Stimulated activated effector memory CD8-positive, alpha-beta T cell treated with anti-CD3 and anti-CD28 coated beads, Interleukin-12 subunit alpha, Interleukin-12 subunit beta, amount 100 ng/mL, for 72 hours (primary cell): ENCODE data around the gene PRR18.
A peak's percentile ranks its signal among the peaks of the same experiment; 100 is the strongest.

Experiments
- ATAC-seq: fragments of 150-1000 bp; cut with Tn5 transposase; 2 replicates; pipeline ENCODE4 v1.10.0; 2021
- DNase-seq, 2 donors: peaks; one replicate each; pipeline ENCODE4 v3.0.0; 2021 to 2022; ENCODE audit warnings: low spot score in 2 of 2
- H3K27ac Mint-ChIP-seq: one replicate; pipeline ENCODE4 v1.8.0; 2022; ENCODE audit warnings: mild to moderate bottlenecking, mixed read lengths
- H3K36me3 Mint-ChIP-seq: one replicate; pipeline ENCODE4 v1.8.0; 2022; ENCODE audit warnings: mild to moderate bottlenecking, mixed read lengths
- H3K4me1 Mint-ChIP-seq: one replicate; pipeline ENCODE4 v1.8.0; 2022; ENCODE audit warnings: mixed read lengths
- H3K4me3 Mint-ChIP-seq: one replicate; pipeline ENCODE4 v1.8.0; 2022; ENCODE audit warnings: mild to moderate bottlenecking, mixed read lengths
- H3K9me3 Mint-ChIP-seq: one replicate; pipeline ENCODE4 v1.8.0; 2022; ENCODE audit warnings: mixed read lengths

Gene PRR18

GRCh38 chr6:166301611-166302529 is 6.3 kb downstream of the PRR18 start:
- Mint-ChIP-seq H3K9me3 (no peaks in the 10 kb centered on the region), H3K4me3 (no peak overlapping the region), H3K4me1 (no peaks in the 10 kb centered on the region), H3K36me3 (no peaks in the 10 kb centered on the region), H3K27ac (no peak overlapping the region)
- ATAC-seq (no peak), DNase-seq (no peak)

GRCh38 chr6:166300357-166300987 is 7.7 kb downstream of the PRR18 start:
- DNase-seq (no peak), ATAC-seq (no peak)

GRCh38 chr6:166297606-166298005 is 10.6 kb downstream of the PRR18 start:
- no peak overlapping the region for H3K27ac Mint-ChIP-seq
- no peaks in the 10 kb centered on the region for H3K36me3 Mint-ChIP-seq
- ATAC-seq (no peak), DNase-seq (no peak)
- no peaks in the 10 kb centered on the region for H3K9me3 Mint-ChIP-seq
- H3K4me1 Mint-ChIP-seq, result no peaks in the 10 kb centered on the region
- no peak overlapping the region for H3K4me3 Mint-ChIP-seq

More at GRCh38 chr6:166300357-166300987, 7.7 kb downstream of the PRR18 start:
- Mint-ChIP-seq H3K4me3 (no peak overlapping the region), H3K9me3 (no peaks in the 10 kb centered on the region), H3K27ac (no peak overlapping the region), H3K4me1 (no peaks in the 10 kb centered on the region), H3K36me3 (no peaks in the 10 kb centered on the region)

GRCh38 chr6:166296035-166296883 is 11.9 kb downstream of the PRR18 start:
- H3K4me3 Mint-ChIP-seq, result no peak overlapping the region
- no peaks in the 10 kb centered on the region for H3K9me3 Mint-ChIP-seq
- no peak for DNase-seq
- no peaks in the 10 kb centered on the region for H3K4me1 Mint-ChIP-seq
- H3K36me3 Mint-ChIP-seq, result no peaks in the 10 kb centered on the region
- no peak overlapping the region for H3K27ac Mint-ChIP-seq
- no peak for ATAC-seq

- no peak overlapping the region for H3K4me3 Mint-ChIP-seq
- H3K36me3 Mint-ChIP-seq, result no peaks in the 10 kb centered on the region
- H3K27ac Mint-ChIP-seq, result no peak overlapping the region
- no peak for ATAC-seq
- no peaks in the 10 kb centered on the region for H3K4me1 Mint-ChIP-seq
- H3K9me3 Mint-ChIP-seq, result no peaks in the 10 kb centered on the region
- no peak for DNase-seq
Measured at GRCh38 chr6:166293731-166294584, 14.2 kb downstream of the PRR18 start.

- H3K27ac Mint-ChIP-seq, result no peak overlapping the region
- DNase-seq, result no peak
- no peak overlapping the region for H3K4me3 Mint-ChIP-seq
- H3K4me1 Mint-ChIP-seq, result no peaks in the 10 kb centered on the region
- ATAC-seq, result peak; percentile 84
- no peaks in the 10 kb centered on the region for H3K9me3 Mint-ChIP-seq
- H3K36me3 Mint-ChIP-seq, result no peaks in the 10 kb centered on the region
Measured at GRCh38 chr6:166289207-166290060, 18.8 kb downstream of the PRR18 start.

GRCh38 chr6:166286839-166287271 is 21.3 kb downstream of the PRR18 start:
- DNase-seq (no peak), ATAC-seq (no peak)
- H3K4me3 Mint-ChIP-seq, result no peak overlapping the region
- no peak overlapping the region for H3K27ac Mint-ChIP-seq
- no peaks in the 10 kb centered on the region for H3K36me3 Mint-ChIP-seq
- no peaks in the 10 kb centered on the region for H3K9me3 Mint-ChIP-seq
- H3K4me1 Mint-ChIP-seq, result no peaks in the 10 kb centered on the region

GRCh38 chr6:166285233-166285632 is 23.0 kb downstream of the PRR18 start:
- no peak for ATAC-seq
- Mint-ChIP-seq H3K9me3 (no peaks in the 10 kb centered on the region), H3K27ac (no peak overlapping the region), H3K4me3 (no peak overlapping the region), H3K4me1 (no peaks in the 10 kb centered on the region), H3K36me3 (no peaks in the 10 kb centered on the region)
- DNase-seq, result no peak

DNA sequence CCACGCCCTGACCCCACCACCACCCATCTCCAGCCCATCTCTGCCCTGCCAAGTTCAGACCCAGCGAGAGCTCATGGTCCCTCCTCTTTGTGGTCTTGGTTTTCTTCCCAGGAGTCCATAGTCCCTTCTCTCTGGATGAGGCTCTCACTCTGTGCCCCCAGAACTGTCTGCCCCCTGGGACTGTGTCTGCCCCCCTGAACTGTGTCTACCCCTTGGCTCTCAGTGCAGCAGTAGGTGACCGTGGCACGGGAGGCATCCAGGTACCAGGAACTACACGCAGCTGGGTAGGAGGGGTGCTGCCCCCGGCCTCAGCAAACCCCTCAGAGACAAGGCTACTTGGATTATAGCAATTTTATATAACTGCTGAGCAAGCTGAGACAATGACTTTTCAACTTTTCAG is 23.6 kb downstream of the PRR18 start:
- H3K27ac Mint-ChIP-seq, result no peak overlapping the region
- H3K4me3 Mint-ChIP-seq, result no peak overlapping the region
- no peaks in the 10 kb centered on the region for H3K36me3 Mint-ChIP-seq
- no peaks in the 10 kb centered on the region for H3K9me3 Mint-ChIP-seq
- DNase-seq (no peak), ATAC-seq (peak; percentile 9)
- no peaks in the 10 kb centered on the region for H3K4me1 Mint-ChIP-seq

- no peaks in the 10 kb centered on the region for H3K36me3 Mint-ChIP-seq
- no peak for DNase-seq
- H3K9me3 Mint-ChIP-seq, result no peaks in the 10 kb centered on the region
- no peaks in the 10 kb centered on the region for H3K4me1 Mint-ChIP-seq
- H3K4me3 Mint-ChIP-seq, result no peak overlapping the region
- H3K27ac Mint-ChIP-seq, result no peak overlapping the region
- no peak for ATAC-seq
Measured at GRCh38 chr6:166282394-166283032, 25.7 kb downstream of the PRR18 start.

GRCh38 chr6:166281104-166281503 is 27.1 kb downstream of the PRR18 start:
- no peak for DNase-seq
- no peaks in the 10 kb centered on the region for H3K36me3 Mint-ChIP-seq
- H3K4me1 Mint-ChIP-seq, result no peaks in the 10 kb centered on the region
- ATAC-seq, result peak; percentile 27
- no peak overlapping the region for H3K4me3 Mint-ChIP-seq
- H3K9me3 Mint-ChIP-seq, result no peaks in the 10 kb centered on the region
- H3K27ac Mint-ChIP-seq, result no peak overlapping the region

GRCh38 chr6:166279393-166279679 is 28.9 kb downstream of the PRR18 start:
- Mint-ChIP-seq H3K4me1 (peaks cover 5% of the 10 kb centered on the region), H3K9me3 (no peaks in the 10 kb centered on the region), H3K4me3 (no peak overlapping the region), H3K36me3 (no peaks in the 10 kb centered on the region), H3K27ac (no peak overlapping the region)
- no peak for DNase-seq
- ATAC-seq, result no peak

DNA sequence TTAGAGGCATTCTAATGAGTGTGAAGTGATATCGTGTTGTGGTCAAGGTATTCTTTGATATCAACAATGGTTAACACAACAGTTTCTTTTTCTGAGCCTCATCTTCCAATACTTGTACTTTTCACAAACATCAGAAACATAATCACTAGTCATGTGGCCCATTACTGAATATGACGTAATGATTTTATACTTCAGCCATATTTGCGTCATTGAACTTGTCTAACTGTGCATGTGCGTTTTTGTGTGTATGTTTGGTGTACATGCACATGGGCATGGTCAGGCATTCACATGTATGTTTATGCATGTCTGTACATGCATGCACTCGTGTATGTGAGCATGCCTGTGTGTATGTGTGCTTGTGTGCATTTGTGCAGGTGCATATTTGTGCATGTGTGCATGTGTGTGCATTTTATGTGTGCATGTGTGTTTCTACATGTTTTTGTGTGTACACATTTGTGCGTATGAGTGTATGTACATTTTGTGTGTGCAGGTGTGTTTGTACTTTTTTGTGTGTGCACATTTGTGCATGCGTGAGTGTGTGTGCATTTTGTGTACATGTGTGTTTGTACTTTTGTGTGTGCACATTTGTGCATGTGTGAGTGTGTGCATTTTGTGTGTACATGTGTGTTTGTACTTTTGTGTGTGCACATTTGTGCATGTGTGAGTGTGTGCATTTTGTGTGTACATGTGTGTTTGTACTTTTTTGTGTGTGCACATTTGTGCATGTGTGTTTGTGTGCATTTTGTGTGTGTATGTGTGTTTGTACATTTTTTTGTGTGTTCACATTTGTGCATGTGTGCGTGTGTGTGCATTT is 29.4 kb downstream of the PRR18 start:
- no peak overlapping the region for H3K27ac Mint-ChIP-seq
- DNase-seq (no peak), ATAC-seq (no peak)
- no peak overlapping the region for H3K4me3 Mint-ChIP-seq
- peaks cover 5% of the 10 kb centered on the region for H3K4me1 Mint-ChIP-seq
- H3K9me3 Mint-ChIP-seq, result no peaks in the 10 kb centered on the region
- H3K36me3 Mint-ChIP-seq, result no peaks in the 10 kb centered on the region
